H54 (cell line): Measurements from ENCODE around the gene RPP14.
A peak's percentile ranks its signal among the peaks of the same experiment; 100 is the strongest.
"Not testable (repeated sequence)": the region's sequence is repeated elsewhere in the genome, so short reads cannot be mapped to it uniquely, and the experiment has no call there.

Experiments
- DNase-seq: peaks from one replicate; pipeline ENCODE4 v3.0.0; 2011; ENCODE audit warnings: low spot score, mixed read lengths; ENCODE audit not compliant: insufficient read length
- FAIRE-seq: peaks from 3 replicates; lab custom pipeline; 2011; peaks lifted over from hg19 to GRCh38; lab: Jason Lieb, UNC
- POLR2A ChIP-seq: IDR thresholded peaks from 2 replicates; pipeline ENCODE4 v1.6.1; 2011; ENCODE audit warnings: low read depth, mild to moderate bottlenecking, low read length

Gene RPP14

GRCh38 chr3:58305882-58306711 lies at the start of gene RPP14, which contains the start of gene HTD2:
RPP14 (plus strand) TSS chr3:58306245; CDS start chr3:58310330, 4,085 bp downstream.
HTD2 (plus strand) TSS chr3:58306520; CDS start chr3:58317614, 11,094 bp downstream.
- peak; percentile 72 for TF ChIP-seq POLR2A
- peak; percentile 45 for FAIRE-seq
- peak; percentile 86 for DNase-seq

- FAIRE-seq: no peak
- no peak for TF ChIP-seq POLR2A
- DNase-seq: no peak
Observed at GRCh38 chr3:58256511-58256910, 49.5 kb upstream of the RPP14 start.

- FAIRE-seq (no peak), DNase-seq (no peak)
- TF ChIP-seq POLR2A: no peak
Observed at GRCh38 chr3:58258392-58259055, 47.5 kb upstream of the RPP14 start.

GRCh38 chr3:58260261-58260731 lies 45.7 kb upstream of the RPP14 start:
- peak; percentile 97 for FAIRE-seq
- TF ChIP-seq POLR2A: no peak
- peak; percentile 70 for DNase-seq

GRCh38 chr3:58260733-58261132 lies 45.3 kb upstream of the RPP14 start:
- no peak for TF ChIP-seq POLR2A
- DNase-seq (peak; percentile 66), FAIRE-seq (peak; percentile 27)

- TF ChIP-seq POLR2A: no peak
- FAIRE-seq (no peak), DNase-seq (no peak)
Observed at GRCh38 chr3:58261954-58262666, 43.9 kb upstream of the RPP14 start.

GRCh38 chr3:58266577-58266976 lies 39.5 kb upstream of the RPP14 start:
- FAIRE-seq (no peak), DNase-seq (no peak)
- TF ChIP-seq POLR2A: no peak

- FAIRE-seq: not testable (repeated sequence)
Observed at GRCh38 chr3:58267543-58267942, 38.5 kb upstream of the RPP14 start.

GRCh38 chr3:58269356-58269755 lies 36.7 kb upstream of the RPP14 start:
- TF ChIP-seq POLR2A: no peak
- DNase-seq (no peak), FAIRE-seq (no peak)

More at GRCh38 chr3:58267543-58267942, 38.5 kb upstream of the RPP14 start:
- not testable (repeated sequence) for DNase-seq

GRCh38 chr3:58270485-58270884 lies 35.6 kb upstream of the RPP14 start:
- DNase-seq (no peak), FAIRE-seq (no peak)
- TF ChIP-seq POLR2A: no peak

GRCh38 chr3:58271901-58272501 lies 34.0 kb upstream of the RPP14 start:
- no peak for TF ChIP-seq POLR2A
- peak; percentile 77 for DNase-seq
- FAIRE-seq: peak; percentile 93

GRCh38 chr3:58272891-58273290 lies 33.2 kb upstream of the RPP14 start:
- no peak for TF ChIP-seq POLR2A
- no peak for FAIRE-seq
- DNase-seq: no peak

GRCh38 chr3:58273362-58273761 lies 32.7 kb upstream of the RPP14 start:
- not testable (repeated sequence) for FAIRE-seq, DNase-seq
